ENCODE results near the gene NPBWR2. TPM values are rescaled to one million over a fixed set of nuclear protein-coding genes. Genes with fewer than 3 reads are reported as not detected.
"Not testable (repeated sequence)": the region's sequence is repeated elsewhere in the genome, so short reads cannot be mapped to it uniquely, and the experiment has no call there.

Gene NPBWR2
- total RNA-seq, 1 donor from 2014 or later: not detected

GRCh38 chr20:64119681-64120341, 12.4 kb upstream of the NPBWR2 start:
- H3K27me3 ChIP-seq (ENCODE audit: control insufficient read depth, insufficient read depth, low read length): no peaks in the 10 kb centered on the region
- H3K4me3 ChIP-seq (ENCODE audit: low read depth, low read length): no peak overlapping the region
- no peak for FAIRE-seq
- no peaks in the 10 kb centered on the region for H3K36me3 ChIP-seq (ENCODE audit: control insufficient read depth, insufficient read depth, low read length)
- DNase-seq (ENCODE audit: low read depth): no peak
- TF ChIP-seq CTCF (IDR thresholded peaks at IDR 0.05; ENCODE audit: insufficient read depth, low read length, severe bottlenecking): no peak

GRCh38 chr20:64119301-64119680, 11.9 kb upstream of the NPBWR2 start:
- Histone ChIP-seq H3K27me3 (ENCODE audit: control insufficient read depth, insufficient read depth, low read length) (no peaks in the 10 kb centered on the region), H3K36me3 (ENCODE audit: control insufficient read depth, insufficient read depth, low read length) (no peaks in the 10 kb centered on the region), H3K4me3 (ENCODE audit: low read depth, low read length) (no peak overlapping the region)
- no peak for TF ChIP-seq CTCF (IDR thresholded peaks at IDR 0.05; ENCODE audit: insufficient read depth, low read length, severe bottlenecking)
- no peak for DNase-seq (ENCODE audit: low read depth)
- no peak for FAIRE-seq

GRCh38 chr20:64117432-64117777, 10.0 kb upstream of the NPBWR2 start:
- H3K27me3 ChIP-seq (ENCODE audit: control insufficient read depth, insufficient read depth, low read length): not testable (repeated sequence)

GRCh38 chr20:64116541-64117431, 9.4 kb upstream of the NPBWR2 start:
- DNase-seq (ENCODE audit: low read depth) (no peak), FAIRE-seq (no peak)
- no peak overlapping the region for H3K4me3 ChIP-seq (ENCODE audit: low read depth, low read length)
- H3K27me3 ChIP-seq (ENCODE audit: control insufficient read depth, insufficient read depth, low read length): no peaks in the 10 kb centered on the region
- TF ChIP-seq CTCF (IDR thresholded peaks at IDR 0.05; ENCODE audit: insufficient read depth, low read length, severe bottlenecking): no peak
- no peaks in the 10 kb centered on the region for H3K36me3 ChIP-seq (ENCODE audit: control insufficient read depth, insufficient read depth, low read length)

More at GRCh38 chr20:64117432-64117777, 10.0 kb upstream of the NPBWR2 start:
- FAIRE-seq; DNase-seq (ENCODE audit: low read depth); H3K4me3 ChIP-seq (ENCODE audit: low read depth, low read length); H3K36me3 ChIP-seq (ENCODE audit: control insufficient read depth, insufficient read depth, low read length): not testable (repeated sequence)

- no peak for TF ChIP-seq CTCF (IDR thresholded peaks at IDR 0.05; ENCODE audit: insufficient read depth, low read length, severe bottlenecking)
- FAIRE-seq (no peak), DNase-seq (ENCODE audit: low read depth) (no peak)
- H3K27me3 ChIP-seq (ENCODE audit: control insufficient read depth, insufficient read depth, low read length): no peaks in the 10 kb centered on the region
- no peaks in the 10 kb centered on the region for H3K36me3 ChIP-seq (ENCODE audit: control insufficient read depth, insufficient read depth, low read length)
- no peak overlapping the region for H3K4me3 ChIP-seq (ENCODE audit: low read depth, low read length)
Observed at GRCh38 chr20:64116016-64116415, 8.7 kb upstream of the NPBWR2 start.

- FAIRE-seq (no peak), DNase-seq (ENCODE audit: low read depth) (no peak)
- no peak for TF ChIP-seq CTCF (IDR thresholded peaks at IDR 0.05; ENCODE audit: insufficient read depth, low read length, severe bottlenecking)
- Histone ChIP-seq H3K27me3 (ENCODE audit: control insufficient read depth, insufficient read depth, low read length) (no peaks in the 10 kb centered on the region), H3K36me3 (ENCODE audit: control insufficient read depth, insufficient read depth, low read length) (no peaks in the 10 kb centered on the region), H3K4me3 (ENCODE audit: low read depth, low read length) (no peak overlapping the region)
Observed at GRCh38 chr20:64115171-64115911, 8.0 kb upstream of the NPBWR2 start.

All from bronchial epithelial cell (primary cell).